Gastrocnemius medialis (tissue), 4 donors: Measurements from ENCODE around the gene CRYGS. TPM values are rescaled to one million over a fixed set of nuclear protein-coding genes. Genes with fewer than 3 reads are reported as not detected.
"Not testable (repeated sequence)": the region's sequence is repeated elsewhere in the genome, so short reads cannot be mapped to it uniquely, and the experiment has no call there.

Source experiments
- ATAC-seq, 2 donors: fragments of 150-250 bp; one replicate each; pipeline ENCODE4 v1.9.1; 2016
- DNase-seq, 2 donors: peaks; one replicate each; pipeline ENCODE4 v3.0.0-alpha.2; 2019
- H3K27ac ChIP-seq, 4 donors: fragments of 200-600 bp; sonication (generic); 1 replicate in 1 of 4; 2 replicates in 3 of 4; pipeline ENCODE4 v1.5.1; 2016 to 2018; ENCODE audit warnings: mild to moderate bottlenecking in 2 of 4, moderate library complexity in 1 of 4
- H3K27me3 ChIP-seq, 3 donors: fragments of 200-600 bp; sonication (generic) in 2 of 3; 1 replicate in 1 of 3; 2 replicates in 2 of 3; pipeline versions ENCODE4 v1.5.1 to v1.6.0; 2016 to 2019; ENCODE audit warnings: mild to moderate bottlenecking in 1 of 3, moderate library complexity in 1 of 3
- H3K36me3 ChIP-seq, 2 donors: fragments of 200-600 bp; sonication (generic) in 1 of 2; one replicate each; pipeline ENCODE4 v1.5.1; 2017 to 2018
- H3K4me1 ChIP-seq, 2 donors: fragments of 200-600 bp; sonication (generic) in 1 of 2; one replicate each; pipeline ENCODE4 v1.5.1; 2016 to 2017; ENCODE audit warnings: mild to moderate bottlenecking in 2 of 2
- H3K4me3 ChIP-seq, 4 donors: fragments of 200-600 bp; sonication (generic) in 3 of 4; 1 replicate in 1 of 4; 2 replicates in 3 of 4; pipeline ENCODE4 v1.5.1; 2016 to 2019; ENCODE audit warnings: mild to moderate bottlenecking in 2 of 4
- H3K9me3 ChIP-seq, 3 donors: fragments of 200-600 bp; sonication (generic) in 2 of 3; 1 replicate in 1 of 3; 2 replicates in 2 of 3; pipeline ENCODE4 v1.5.1; 2016 to 2019
- POLR2A ChIP-seq, 2 donors: fragments of 450-650 bp; IDR thresholded peaks; one replicate each; pipeline ENCODE4 v1.6.1; 2017; ENCODE audit warnings: antibody characterized with exemption in 2 of 2, mild to moderate bottlenecking in 2 of 2, moderate library complexity in 2 of 2
- in situ Hi-C, 4 donors: fragments of 200-750 bp; cut with MboI; loops; one replicate each; pipeline versions ENCODE4 v1.15.0 to v1.8.0; 2017; ENCODE audit warnings: low sequenced_read_pairs in 4 of 4
- intact Hi-C: fragments of 100-400 bp; cut with DNase I; formaldehyde crosslinking; loops from one replicate; pipeline ENCODE4 v1.15.1; 2023; ENCODE audit warnings: low total_unique reads
- total RNA-seq, 4 donors: library from RNA; depleted of rRNA; stranded (reverse); fragments of >200 nt; gene quantifications; one replicate each; pipeline versions ENCODE4 v1.1.0 to v1.2.3, GENCODE V29; 2016
- TF ChIP-seq, protein P1 (sequence below), 5 experiments: fragments of 450-650 bp in 3 of 5; fragments of 200-600 bp in 2 of 5; sonication (generic) in 2 of 5; IDR thresholded peaks in 4 of 5; conservative IDR thresholded peaks in 1 of 5; 1 replicate in 4 of 5; 2 replicates in 1 of 5; pipeline ENCODE4 v1.5.1; 2016 to 2019; ENCODE audit warnings: antibody characterized with exemption in 5 of 5, mild to moderate bottlenecking in 3 of 5, moderate library complexity in 3 of 5

Gene CRYGS
- total RNA-seq, 4 donors from 2014 or later = 2.1 TPM; not detected in 3

DNA sequence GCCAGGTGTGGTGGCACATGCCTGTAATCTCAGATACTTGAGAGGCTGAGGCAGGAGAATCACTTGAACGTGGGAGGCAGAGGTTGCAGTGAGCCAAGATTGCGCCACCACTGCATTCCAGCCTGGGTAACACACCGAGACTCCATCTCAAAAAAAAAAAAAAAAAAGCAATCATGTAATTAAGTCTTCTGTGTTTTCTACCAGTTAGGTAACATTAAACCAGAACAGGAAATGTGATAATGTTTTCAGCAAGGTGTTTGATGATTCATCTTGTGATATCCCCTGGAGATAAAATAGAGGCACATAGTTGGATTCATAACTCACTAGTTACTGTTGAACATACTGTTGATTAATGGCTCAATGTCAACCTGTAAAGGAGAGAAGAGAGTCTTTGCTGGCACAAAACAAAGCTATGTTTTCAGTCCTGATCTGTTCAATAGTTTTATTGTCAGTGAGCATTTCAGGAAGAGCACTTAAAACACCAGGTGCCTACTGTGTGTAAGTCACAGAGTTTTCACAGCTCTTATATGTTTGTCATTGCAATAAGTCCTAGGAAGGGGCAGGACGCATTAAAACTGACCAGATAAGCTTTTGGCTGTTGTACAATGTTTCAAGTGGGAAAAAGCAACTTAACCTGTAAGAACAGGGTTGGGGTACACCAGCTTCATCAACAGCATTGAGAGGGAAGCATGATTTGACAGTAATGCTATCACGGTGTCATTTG lies 45.8 kb upstream of the CRYGS start:
- intact Hi-C loops = no loop called here
- Histone ChIP-seq H3K4me1 (no peaks in the 10 kb centered on the region), H3K36me3 (peaks cover 0 to 11% of the 10 kb centered on the region in 2 donors), H3K4me3 (no peak overlapping the region), H3K27me3 (no peaks in the 10 kb centered on the region), H3K27ac (no peak overlapping the region), H3K9me3 (no peaks in the 10 kb centered on the region)
- in situ Hi-C loops = no loop called here
- TF ChIP-seq POLR2A (IDR thresholded peaks at IDR 0.05) = no peak
- ATAC-seq (no peak), DNase-seq (no peak)

DNA sequence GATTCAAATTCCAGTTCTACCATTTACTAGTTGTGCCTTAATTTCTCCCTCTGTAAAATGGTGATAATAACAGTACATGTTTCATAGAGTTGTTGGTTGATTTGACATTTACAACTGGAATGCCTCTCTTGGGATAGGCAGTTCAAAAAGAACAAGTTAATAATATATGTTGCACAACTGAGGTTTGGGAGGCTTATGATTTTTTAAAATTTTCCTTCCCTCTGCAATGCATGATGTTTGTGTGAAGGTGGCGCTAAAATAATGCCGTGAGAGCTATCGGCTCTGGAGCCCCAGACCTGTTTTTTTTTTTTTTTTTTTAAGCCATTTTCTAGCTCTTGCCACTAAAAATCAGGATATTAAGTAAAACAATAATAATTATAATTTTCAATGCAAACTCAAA lies 44.9 kb upstream of the CRYGS start:
- Histone ChIP-seq H3K36me3 (peaks cover 0 to 20% of the 10 kb centered on the region in 2 donors), H3K27me3 (no peaks in the 10 kb centered on the region), H3K9me3 (no peaks in the 10 kb centered on the region), H3K27ac (no peak overlapping the region), H3K4me3 (no peak overlapping the region), H3K4me1 (no peaks in the 10 kb centered on the region)
- intact Hi-C loops (no loop called here), in situ Hi-C loops (no loop called here)
- ATAC-seq (no peak), DNase-seq (no peak)
- TF ChIP-seq, protein P1, sequence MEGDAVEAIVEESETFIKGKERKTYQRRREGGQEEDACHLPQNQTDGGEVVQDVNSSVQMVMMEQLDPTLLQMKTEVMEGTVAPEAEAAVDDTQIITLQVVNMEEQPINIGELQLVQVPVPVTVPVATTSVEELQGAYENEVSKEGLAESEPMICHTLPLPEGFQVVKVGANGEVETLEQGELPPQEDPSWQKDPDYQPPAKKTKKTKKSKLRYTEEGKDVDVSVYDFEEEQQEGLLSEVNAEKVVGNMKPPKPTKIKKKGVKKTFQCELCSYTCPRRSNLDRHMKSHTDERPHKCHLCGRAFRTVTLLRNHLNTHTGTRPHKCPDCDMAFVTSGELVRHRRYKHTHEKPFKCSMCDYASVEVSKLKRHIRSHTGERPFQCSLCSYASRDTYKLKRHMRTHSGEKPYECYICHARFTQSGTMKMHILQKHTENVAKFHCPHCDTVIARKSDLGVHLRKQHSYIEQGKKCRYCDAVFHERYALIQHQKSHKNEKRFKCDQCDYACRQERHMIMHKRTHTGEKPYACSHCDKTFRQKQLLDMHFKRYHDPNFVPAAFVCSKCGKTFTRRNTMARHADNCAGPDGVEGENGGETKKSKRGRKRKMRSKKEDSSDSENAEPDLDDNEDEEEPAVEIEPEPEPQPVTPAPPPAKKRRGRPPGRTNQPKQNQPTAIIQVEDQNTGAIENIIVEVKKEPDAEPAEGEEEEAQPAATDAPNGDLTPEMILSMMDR (IDR thresholded peaks at IDR 0.05 in 4 of 5, conservative IDR thresholded peaks at IDR 0.05 in 1 of 5) = no peak
- no peak for TF ChIP-seq POLR2A (IDR thresholded peaks at IDR 0.05)

DNA sequence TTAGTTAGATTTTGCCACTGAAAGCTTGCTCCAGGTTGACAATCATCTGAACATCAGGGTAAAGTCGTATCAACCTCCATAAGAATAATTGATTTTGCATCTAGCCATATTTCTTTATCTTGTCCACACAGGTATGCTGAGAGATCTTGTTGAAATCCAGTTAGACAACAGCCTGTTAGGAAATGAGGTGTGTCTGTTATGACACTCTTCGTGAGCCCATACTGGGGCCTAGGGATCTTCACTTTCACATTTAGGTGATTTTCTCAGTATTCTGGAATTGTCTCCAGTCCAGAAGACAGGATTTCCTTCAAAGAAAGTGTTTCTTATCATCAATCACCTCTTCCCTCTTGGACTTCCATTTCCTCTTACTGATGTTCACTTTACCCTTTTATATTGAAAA lies 44.5 kb upstream of the CRYGS start:
- DNase-seq (no peak), ATAC-seq (no peak)
- H3K36me3 ChIP-seq = peaks cover 0 to 25% of the 10 kb centered on the region in 2 donors
- H3K4me1 ChIP-seq = no peaks in the 10 kb centered on the region
- H3K27me3 ChIP-seq = no peaks in the 10 kb centered on the region
- H3K9me3 ChIP-seq = no peaks in the 10 kb centered on the region
- in situ Hi-C loops (no loop called here), intact Hi-C loops (no loop called here)
- TF ChIP-seq POLR2A (IDR thresholded peaks at IDR 0.05) = no peak
- no peak overlapping the region for H3K27ac ChIP-seq
- no peak overlapping the region for H3K4me3 ChIP-seq

DNA sequence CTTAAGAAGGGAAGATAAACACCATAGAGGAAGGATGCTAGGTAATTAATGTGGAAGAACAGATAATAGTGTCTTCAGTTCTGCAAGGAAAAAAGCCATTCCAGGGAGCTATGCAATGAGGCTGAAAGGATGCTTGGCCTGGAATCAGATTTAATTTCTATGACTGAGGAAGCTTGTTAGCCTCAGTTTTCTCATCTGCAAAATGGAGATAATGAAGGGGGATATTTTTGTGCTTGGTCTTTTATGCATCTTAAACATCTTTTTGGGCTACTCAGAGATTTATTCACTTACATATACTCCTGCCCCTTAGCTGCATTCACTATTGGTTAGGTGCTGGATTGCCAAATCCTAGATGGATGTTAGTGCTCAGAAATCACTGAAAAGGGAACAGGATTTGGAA lies 43.0 kb upstream of the CRYGS start:
- ATAC-seq (no peak), DNase-seq (no peak)
- TF ChIP-seq POLR2A (IDR thresholded peaks at IDR 0.05) = no peak
- TF ChIP-seq, protein P1 (IDR thresholded peaks at IDR 0.05 in 4 of 5, conservative IDR thresholded peaks at IDR 0.05 in 1 of 5) = no peak
- intact Hi-C loops (no loop called here), in situ Hi-C loops (no loop called here)
- no peak overlapping the region for H3K27ac ChIP-seq
- peaks cover 0 to 39% of the 10 kb centered on the region in 2 donors for H3K36me3 ChIP-seq
- no peaks in the 10 kb centered on the region for H3K4me1 ChIP-seq
- H3K4me3 ChIP-seq = no peak overlapping the region
- H3K9me3 ChIP-seq = no peaks in the 10 kb centered on the region
- no peaks in the 10 kb centered on the region for H3K27me3 ChIP-seq

DNA sequence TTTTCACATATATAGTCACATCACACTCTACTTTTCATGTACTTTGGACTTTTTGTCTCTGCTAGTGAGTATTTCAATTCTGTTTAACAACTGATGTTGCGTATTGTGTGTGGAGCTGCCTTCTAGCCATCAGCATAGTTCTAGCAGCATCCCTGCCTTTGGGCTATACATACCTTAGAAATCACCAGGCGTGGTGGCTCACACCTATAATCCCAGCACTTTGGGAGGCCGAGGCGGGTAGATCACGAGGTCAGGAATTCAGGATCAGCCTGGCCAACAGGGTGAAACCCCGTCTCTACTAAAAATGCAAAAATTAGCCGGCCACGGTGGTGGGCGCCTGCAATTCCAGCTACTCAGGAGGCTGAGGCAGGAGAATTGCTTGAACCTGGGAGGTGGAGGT lies 42.1 kb upstream of the CRYGS start:
- in situ Hi-C loops, ATAC-seq, H3K27ac ChIP-seq, H3K4me3 ChIP-seq, H3K27me3 ChIP-seq, intact Hi-C loops, DNase-seq, H3K9me3 ChIP-seq, H3K4me1 ChIP-seq: not testable (repeated sequence)
- peaks cover 0 to 49% of the 10 kb centered on the region in 2 donors for H3K36me3 ChIP-seq

DNA sequence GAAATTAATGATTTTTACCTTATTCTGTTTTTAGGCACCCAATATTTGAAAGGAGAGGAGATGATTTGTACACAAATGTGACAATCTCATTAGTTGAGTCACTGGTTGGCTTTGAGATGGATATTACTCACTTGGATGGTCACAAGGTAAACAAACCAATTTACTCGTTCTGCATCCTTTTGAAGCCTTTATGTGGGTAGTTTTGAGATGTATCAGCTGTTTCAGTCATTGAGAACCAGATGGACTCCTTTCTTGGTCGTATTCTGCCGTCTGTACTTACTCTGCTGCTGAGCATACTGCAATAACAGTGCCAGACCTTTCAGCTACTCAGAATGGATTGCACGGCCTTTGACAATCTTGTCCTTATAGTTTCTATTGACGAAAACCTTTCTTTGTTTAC lies 39.7 kb upstream of the CRYGS start:
- DNase-seq = no peak
- in situ Hi-C loops = no loop called here

More for the DNA sequence above, 39.7 kb upstream of the CRYGS start:
- Histone ChIP-seq H3K27me3 (no peaks in the 10 kb centered on the region), H3K9me3 (no peaks in the 10 kb centered on the region), H3K4me3 (no peak overlapping the region), H3K36me3 (peaks cover 0 to 69% of the 10 kb centered on the region in 2 donors), H3K4me1 (no peaks in the 10 kb centered on the region), H3K27ac (no peak overlapping the region)
- TF ChIP-seq POLR2A (IDR thresholded peaks at IDR 0.05) = no peak
- TF ChIP-seq, protein P1 (IDR thresholded peaks at IDR 0.05 in 4 of 5, conservative IDR thresholded peaks at IDR 0.05 in 1 of 5) = no peak
- ATAC-seq = no peak
- intact Hi-C loops = no loop called here
